OCI-LY1 (cell line): ENCODE results near the gene WWOX.

Source experiments
- H2AFZ ChIP-seq: fragments of 200-600 bp; sonication (generic), shearing (Covaris generic); 2 replicates; pipeline ENCODE4 v1.6.0; 2014; ENCODE audit warnings: antibody characterized with exemption, mild to moderate bottlenecking, low read length
- H3F3A ChIP-seq: fragments of 200-600 bp; sonication (generic), shearing (Covaris generic); 2 replicates; pipeline ENCODE4 v1.6.0; 2014; ENCODE audit warnings: mild to moderate bottlenecking, antibody characterized with exemption, low read length, moderate library complexity; ENCODE audit not compliant: insufficient read depth
- H3K27ac ChIP-seq: fragments of 200-600 bp; sonication (generic); 2 replicates; pipeline ENCODE4 v1.5.1; 2014; ENCODE audit warnings: low read length, mixed run types, mild to moderate bottlenecking, low read depth; ENCODE audit not compliant: poor library complexity, severe bottlenecking
- H3K27me3 ChIP-seq: fragments of 200-600 bp; sonication (generic); 2 replicates; pipeline ENCODE4 v1.6.0; 2014; ENCODE audit warnings: antibody characterized with exemption, mild to moderate bottlenecking, low read length, moderate library complexity; ENCODE audit not compliant: insufficient read depth
- H3K36me3 ChIP-seq: fragments of 200-600 bp; sonication (generic); 2 replicates; pipeline ENCODE4 v1.6.1; 2014; ENCODE audit warnings: mild to moderate bottlenecking, antibody characterized with exemption, low read length, moderate library complexity, mixed read lengths; ENCODE audit not compliant: insufficient read depth
- H3K4me1 ChIP-seq: fragments of 200-600 bp; sonication (generic); 2 replicates; pipeline ENCODE4 v1.5.1; 2014; ENCODE audit warnings: mild to moderate bottlenecking, low read length, moderate library complexity; ENCODE audit not compliant: insufficient read depth, severe bottlenecking
- H3K4me2 ChIP-seq: fragments of 200-600 bp; sonication (generic), shearing (Covaris generic); 2 replicates; pipeline ENCODE4 v1.6.1; 2014; ENCODE audit warnings: low read length
- H3K4me3 ChIP-seq: fragments of 200-600 bp; sonication (generic); 2 replicates; pipeline ENCODE4 v1.5.1; 2014; ENCODE audit warnings: low read length, low read depth, mild to moderate bottlenecking, mixed read lengths; ENCODE audit not compliant: poor library complexity, severe bottlenecking
- H3K79me2 ChIP-seq: fragments of 200-600 bp; shearing (Covaris generic); 2 replicates; pipeline ENCODE4 v1.6.1; 2016; ENCODE audit warnings: mixed run types, low read length, mixed read lengths; ENCODE audit not compliant: insufficient read depth
- H3K9ac ChIP-seq: fragments of 200-600 bp; sonication (generic), shearing (Covaris generic); 2 replicates; pipeline ENCODE4 v1.6.1; 2014; ENCODE audit warnings: mild to moderate bottlenecking, low read length, mixed read lengths
- H3K9me2 ChIP-seq: fragments of 200-600 bp; sonication (generic), shearing (Covaris generic); 2 replicates; pipeline ENCODE4 v1.6.1; 2014; ENCODE audit warnings: low read depth, mild to moderate bottlenecking, low read length, mixed read lengths
- H3K9me3 ChIP-seq: fragments of 200-600 bp; shearing (Covaris generic); 2 replicates; pipeline ENCODE4 v1.6.1; 2014; ENCODE audit warnings: low read length, mixed read lengths
- H4K20me1 ChIP-seq: fragments of 200-600 bp; sonication (generic), shearing (Covaris generic); 2 replicates; pipeline ENCODE4 v1.6.0; 2016; ENCODE audit warnings: mild to moderate bottlenecking, low read length; ENCODE audit not compliant: insufficient read depth
- CTCF ChIP-seq: fragments of 200-600 bp; sonication (generic), shearing (Covaris generic); IDR thresholded peaks from 2 replicates; pipeline ENCODE4 v1.5.1; 2017; ENCODE audit warnings: mild to moderate bottlenecking, antibody characterized with exemption, low read length, moderate library complexity, mixed read lengths
- EZH2 ChIP-seq: fragments of 200-600 bp; sonication (generic), shearing (Covaris generic); IDR thresholded peaks from 2 replicates; pipeline ENCODE4 v1.8.0; 2017; ENCODE audit warnings: borderline replicate concordance, mixed run types, mild to moderate bottlenecking, antibody characterized with exemption, low read length, moderate library complexity, mixed read lengths

Gene WWOX

GRCh38 chr16:79107301-79107700, 1007.8 kb downstream of the WWOX start:
- Histone ChIP-seq H3K4me3 (no peak overlapping the region), H4K20me1 (no peaks in the 10 kb centered on the region), H3K27ac (no peak overlapping the region), H3K27me3 (no peaks in the 10 kb centered on the region), H3K4me2 (no peak overlapping the region), H3K4me1 (no peaks in the 10 kb centered on the region), H3K9ac (no peak overlapping the region), H3K79me2 (no peaks in the 10 kb centered on the region), H3K9me2 (no peaks in the 10 kb centered on the region), H2AFZ (no peak overlapping the region), H3F3A (no peaks in the 10 kb centered on the region), H3K36me3 (no peaks in the 10 kb centered on the region), H3K9me3 (no peaks in the 10 kb centered on the region)
- TF ChIP-seq CTCF: no peak
- no peak for TF ChIP-seq EZH2

- no peaks in the 10 kb centered on the region for H4K20me1 ChIP-seq
- TF ChIP-seq CTCF (no peak), EZH2 (no peak)
These were observed 1010.3 kb downstream of the WWOX start for GRCh38 chr16:79109771-79110170.

GRCh38 chr16:79110242-79110641, 1010.8 kb downstream of the WWOX start:
- no peaks in the 10 kb centered on the region for H3K27me3 ChIP-seq
- no peak overlapping the region for H3K27ac ChIP-seq
- H4K20me1 ChIP-seq: no peaks in the 10 kb centered on the region
- H3K79me2 ChIP-seq: no peaks in the 10 kb centered on the region
- no peak overlapping the region for H3K4me2 ChIP-seq
- H2AFZ ChIP-seq: no peak overlapping the region
- no peaks in the 10 kb centered on the region for H3K9me2 ChIP-seq
- no peaks in the 10 kb centered on the region for H3F3A ChIP-seq
- no peaks in the 10 kb centered on the region for H3K36me3 ChIP-seq
- H3K4me1 ChIP-seq: no peaks in the 10 kb centered on the region
- no peaks in the 10 kb centered on the region for H3K9me3 ChIP-seq
- no peak overlapping the region for H3K4me3 ChIP-seq
- H3K9ac ChIP-seq: no peak overlapping the region
- no peak for TF ChIP-seq CTCF
- TF ChIP-seq EZH2: no peak

More at GRCh38 chr16:79109771-79110170, 1010.3 kb downstream of the WWOX start:
- Histone ChIP-seq H3F3A (no peaks in the 10 kb centered on the region), H3K79me2 (no peaks in the 10 kb centered on the region), H3K4me1 (no peaks in the 10 kb centered on the region), H3K9ac (no peak overlapping the region), H2AFZ (no peak overlapping the region), H3K36me3 (no peaks in the 10 kb centered on the region), H3K27ac (no peak overlapping the region), H3K4me3 (no peak overlapping the region), H3K9me3 (no peaks in the 10 kb centered on the region), H3K27me3 (no peaks in the 10 kb centered on the region), H3K4me2 (no peak overlapping the region), H3K9me2 (no peaks in the 10 kb centered on the region)
